ENCODE results near the gene MYO10. TPM values are rescaled to one million over a fixed set of nuclear protein-coding genes. Genes with fewer than 3 reads are reported as not detected.

MYO10 gene
- total and polyA plus RNA-seq, 2 of the 8 experiments (the other 6 are each of a cell fraction or from before 2014, with no cell fraction given): 21.5 to 107 TPM

- Histone ChIP-seq H3K4ac (replicated peaks; ENCODE audit: insufficient read length, low read depth, low read length) (no peak overlapping the region), H3K27me3 (replicated peaks in 1 of 4; ENCODE audit: control insufficient read depth in 3 of 4, extremely low read depth in 1 of 4, insufficient read depth in 3 of 4, low read length in 3 of 4) (no peaks in the 10 kb centered on the region), H3K23me2 (ENCODE audit: low read depth, low read length) (no peaks in the 10 kb centered on the region; the same call in 1 of the 2 replicates), H3K4me2 (ENCODE audit: insufficient read depth in 1 of 2, low read depth in 2 of 2, low read length in 2 of 2) (no peak overlapping the region), H3K14ac (ENCODE audit: insufficient read length) (no peak overlapping the region), H3K36me3 (ENCODE audit: control insufficient read depth in 2 of 4, insufficient read depth in 4 of 4, low read length in 3 of 4) (no peaks in the 10 kb centered on the region), H2BK20ac (ENCODE audit: low read length) (no peak overlapping the region), H3K79me2 (ENCODE audit: control insufficient read depth in 1 of 2, insufficient read depth in 2 of 2, low read length in 2 of 2) (peaks cover 0 to 8% of the 10 kb centered on the region in 2 experiments; a peak in 1 of 4 replicates), H3K9me3 (ENCODE audit: insufficient read depth in 2 of 2, low read depth in 1 of 2, low read length in 1 of 2) (no peaks in the 10 kb centered on the region; a peak in 1 of 4 replicates), H2AFZ (ENCODE audit: low read length) (no peak overlapping the region), H3K27ac (ENCODE audit: low read depth, low read length) (no peak overlapping the region), H4K91ac (replicated peaks; ENCODE audit: insufficient read length, low read length) (no peak overlapping the region), H2BK120ac (replicated peaks; ENCODE audit: low read depth, low read length) (no peak overlapping the region), H3K23ac (ENCODE audit: insufficient read length) (no peak overlapping the region), H3K4me3 (ENCODE audit: extremely low read depth in 1 of 4, insufficient read depth in 2 of 4, low read depth in 3 of 4, low read length in 4 of 4) (no peak overlapping the region), H4K5ac (ENCODE audit: insufficient read length, low read depth, low read length) (no peak overlapping the region), H2BK15ac (ENCODE audit: low read length) (no peak overlapping the region), H3K4me1 (replicated peaks in 1 of 4; ENCODE audit: control insufficient read depth in 3 of 4, insufficient read depth in 4 of 4, low read length in 3 of 4) (peaks cover 0 to 5% (median under 1%) of the 10 kb centered on the region in 4 experiments; a peak in 3 of 7 replicates), H2BK12ac (ENCODE audit: low read depth, low read length) (no peak overlapping the region), H3K79me1 (ENCODE audit: low read depth, low read length) (no peaks in the 10 kb centered on the region), H4K8ac (ENCODE audit: extremely low read depth, insufficient read depth, low read length) (no peak overlapping the region), H2AK5ac (ENCODE audit: low read depth, low read length) (no peak overlapping the region), H3K18ac (ENCODE audit: extremely low read depth, low read length) (no peak overlapping the region), H4K20me1 (replicated peaks in 1 of 2; ENCODE audit: control insufficient read depth in 1 of 2, insufficient read depth in 2 of 2, low read length in 2 of 2) (no peaks in the 10 kb centered on the region), H3K9ac (replicated peaks in 1 of 4; ENCODE audit: extremely low read depth in 1 of 4, low read depth in 3 of 4, low read length in 3 of 4) (no peak overlapping the region), H3K56ac (replicated peaks; ENCODE audit: insufficient read length, low read depth, low read length) (no peak overlapping the region), H2BK5ac (ENCODE audit: low read depth, low read length) (no peak overlapping the region)
- ChIA-PET CTCF (ENCODE audit: partially characterized antibody) (interaction anchor here (0.6 to 4.5 kb wide), 7 partner anchors 47 to 396 kb away, joined by 3 to 60 read pairs (median 5); no protein-coding TSS in a partner anchor), POLR2A (ENCODE audit: partially characterized antibody) (no interaction called here)
- DNase-seq (ENCODE audit: low read depth in 1 of 2, low spot score in 2 of 2): no peak
- FAIRE-seq: no peak
- 93% methylated on average over 23 of the region's 23 CpGs; no CpG with 5 or more reads in 1 of the 2 experiments for WGBS, 2 experiments (ENCODE audit: extremely low coverage in 1 of 2, insufficient coverage in 1 of 2, insufficient read length in 1 of 2, insufficient replicate concordance in 2 of 2, low coverage in 1 of 2, low lambda C conversion rate in 2 of 2, missing lambda C conversion rate in 1 of 2)
- TF ChIP-seq ATF2 (IDR thresholded peaks at IDR 0.05; ENCODE audit: low read length) (no peak), RXRA (IDR thresholded peaks at IDR 0.05; ENCODE audit: insufficient read depth, low read depth, low read length) (no peak), TEAD4 (IDR thresholded peaks at IDR 0.05; ENCODE audit: low read depth, low read length) (no peak), KDM4A (IDR thresholded peaks at IDR 0.05; ENCODE audit: low read depth, low read length, severe bottlenecking) (no peak), TCF12 (IDR thresholded peaks at IDR 0.05; ENCODE audit: low read depth, low read length) (no peak), ATF3 (IDR thresholded peaks at IDR 0.05; ENCODE audit: insufficient read depth, low read depth, low read length) (no peak), JUN (IDR thresholded peaks at IDR 0.05; ENCODE audit: low read depth, low read length) (no peak), POLR2AphosphoS5 (IDR thresholded peaks at IDR 0.05; ENCODE audit: low read depth, low read length) (no peak), SRF (IDR thresholded peaks at IDR 0.05; ENCODE audit: low read depth, low read length) (no peak), CHD1 (IDR thresholded peaks at IDR 0.05; ENCODE audit: low read depth, low read length) (no peak), ASH2L (IDR thresholded peaks at IDR 0.05; ENCODE audit: low read length) (no peak), RFX5 (IDR thresholded peaks at IDR 0.05; ENCODE audit: borderline replicate concordance, low read depth, low read length) (no peak)
These were observed 141.7 kb downstream of the MYO10 start for GRCh38 chr5:16794269-16794913.
